Keratinocyte (primary cell): ENCODE results near the gene FGF18. TPM values are rescaled to one million over a fixed set of nuclear protein-coding genes. Genes with fewer than 3 reads are reported as not detected.
"Not testable (repeated sequence)": the region's sequence is repeated elsewhere in the genome, so short reads cannot be mapped to it uniquely, and the experiment has no call there.

Experiments
- DNase-seq: peaks from one replicate; pipeline ENCODE4 v3.0.0-alpha.2; 2011; ENCODE audit warnings: low read depth, missing footprints, low spot score
- FAIRE-seq: peaks from 2 replicates; lab custom pipeline; 2011; peaks lifted over from hg19 to GRCh38; lab: Jason Lieb, UNC
- H2AFZ ChIP-seq: 2 replicates; pipeline ENCODE4 v1.6.0; 2012; ENCODE audit warnings: low read length, control low read depth, inconsistent platforms; ENCODE audit not compliant: control insufficient read depth
- H3K27ac ChIP-seq: 2 replicates; pipeline ENCODE4 v1.5.1; 2011; ENCODE audit warnings: low read length; ENCODE audit not compliant: control insufficient read depth, insufficient read depth
- H3K27me3 ChIP-seq: 3 replicates; pipeline ENCODE4 v1.6.0; 2011; ENCODE audit warnings: low read length; ENCODE audit not compliant: control insufficient read depth, insufficient read depth; ENCODE audit errors: extremely low read depth
- H3K36me3 ChIP-seq, 2 experiments: 2 replicates in 1 of 2; 3 replicates in 1 of 2; pipeline ENCODE4 v1.5.1; 2011; ENCODE audit warnings: low read length in 2 of 2, mild to moderate bottlenecking in 1 of 2; ENCODE audit not compliant: control insufficient read depth in 2 of 2, insufficient read depth in 2 of 2; ENCODE audit errors: extremely low read depth in 1 of 2
- H3K4me1 ChIP-seq: 3 replicates; pipeline ENCODE4 v1.5.1; 2011; ENCODE audit warnings: low read length; ENCODE audit not compliant: control insufficient read depth, insufficient read depth; ENCODE audit errors: extremely low read depth
- H3K4me2 ChIP-seq: 3 replicates; pipeline ENCODE4 v1.6.0; 2011; ENCODE audit warnings: low read depth, low read length; ENCODE audit not compliant: control insufficient read depth, insufficient read depth; ENCODE audit errors: extremely low read depth
- H3K4me3 ChIP-seq, 3 experiments: fragments of 200-600 bp in 1 of 3; sonication (generic) in 1 of 3; 2 replicates in 2 of 3; 3 replicates in 1 of 3; pipeline ENCODE4 v1.5.1; 2011 to 2016; ENCODE audit warnings: low read length in 3 of 3, mild to moderate bottlenecking in 3 of 3, control low read depth in 2 of 3, inconsistent platforms in 1 of 3, low read depth in 1 of 3, mixed read lengths in 1 of 3, mixed run types in 1 of 3, moderate library complexity in 1 of 3; ENCODE audit not compliant: control insufficient read depth in 2 of 3, insufficient read depth in 2 of 3; ENCODE audit errors: extremely low read depth in 1 of 3
- H3K79me2 ChIP-seq: 2 replicates; pipeline ENCODE4 v1.6.0; 2012; ENCODE audit warnings: low read length; ENCODE audit not compliant: control insufficient read depth, insufficient read depth
- H3K9ac ChIP-seq: 3 replicates; pipeline ENCODE4 v1.6.0; 2011; ENCODE audit warnings: low read length; ENCODE audit not compliant: control insufficient read depth, insufficient read depth; ENCODE audit errors: extremely low read depth
- H3K9me1 ChIP-seq: 3 replicates; pipeline ENCODE4 v1.6.0; 2011; ENCODE audit warnings: low read length; ENCODE audit not compliant: control insufficient read depth, insufficient read depth; ENCODE audit errors: extremely low read depth
- H3K9me3 ChIP-seq: 2 replicates; pipeline ENCODE4 v1.5.1; 2012; ENCODE audit warnings: low read depth, low read length; ENCODE audit not compliant: control insufficient read depth
- H4K20me1 ChIP-seq: 3 replicates; pipeline ENCODE4 v1.6.0; 2011; ENCODE audit warnings: low read length; ENCODE audit not compliant: control insufficient read depth, insufficient read depth; ENCODE audit errors: extremely low read depth
- CTCF ChIP-seq, 3 experiments: IDR thresholded peaks in 1 of 3; conservative IDR thresholded peaks in 1 of 3; optimal IDR thresholded peaks in 1 of 3; 2 replicates in 2 of 3; 3 replicates in 1 of 3; pipeline versions ENCODE3 to v1.5.1; 2011; ENCODE audit warnings: low read length in 3 of 3, mild to moderate bottlenecking in 3 of 3, moderate library complexity in 2 of 3, control low read depth in 1 of 3, inconsistent platforms in 1 of 3; ENCODE audit not compliant: insufficient read depth in 2 of 3; ENCODE audit errors: extremely low read depth in 1 of 3
- EZH2 ChIP-seq: IDR thresholded peaks from one replicate; pipeline ENCODE4 v1.6.1; 2012; ENCODE audit warnings: inconsistent platforms, mild to moderate bottlenecking, low read length, moderate library complexity
- dilution Hi-C: fragments of 300-500 bp; cut with MboI; formaldehyde crosslinking; loops from one replicate; pipeline ENCODE4 v1.7.0; 2020; ENCODE audit warnings: low sequenced_read_pairs; ENCODE audit not compliant: extremely low pct_ligation_motif_present
- polyA plus RNA-seq, 5 experiments: library from polyadenylated mRNA; depleted of rRNA in 3 of 5; stranded (reverse) in 3 of 5; stranded (forward) in 1 of 5; unstranded in 1 of 5; fragments of >200 nt; gene quantifications; 1 replicate in 1 of 5; 2 replicates in 3 of 5; 3 replicates in 1 of 5; pipeline versions ENCODE4 v1.2.1 to v1.2.3, GENCODE V29; 2011 to 2012; ENCODE audit warnings: missing spikeins in 2 of 5, low read depth in 1 of 5, low replicate concordance in 1 of 5

Gene FGF18
- polyA plus RNA-seq, 1 donor (not counting 4 experiments of a cell fraction or from before 2014, with no cell fraction given) = 0.05 TPM

GRCh38 chr5:171496456-171496855, 77.0 kb downstream of the FGF18 start:
- Histone ChIP-seq H3K4me1 (peaks cover 11% of the 10 kb centered on the region), H3K27me3 (no peaks in the 10 kb centered on the region)

DNA sequence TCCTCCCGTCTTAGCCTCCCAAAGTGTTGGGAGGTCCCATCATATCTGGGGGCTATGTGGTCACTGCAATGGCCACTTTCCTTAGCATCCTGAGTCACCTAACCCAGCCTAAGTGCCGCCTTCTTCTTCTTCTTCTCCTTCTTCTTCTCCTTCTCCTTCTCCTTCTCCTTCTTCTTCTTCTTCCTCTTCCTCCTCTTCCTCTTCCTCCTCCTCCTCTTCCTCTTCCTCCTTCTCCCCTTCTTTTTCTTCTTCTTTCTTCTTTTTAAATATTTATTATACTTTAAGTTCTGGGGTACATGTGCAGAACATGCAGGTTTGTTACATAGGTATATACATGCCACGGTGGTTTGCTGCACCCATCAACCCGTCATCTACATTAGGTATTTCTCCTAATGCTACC, 78.0 kb downstream of the FGF18 start:
- H3K9me3 ChIP-seq, H3K36me3 ChIP-seq, dilution Hi-C loops, H2AFZ ChIP-seq, DNase-seq, H3K27ac ChIP-seq, H3K27me3 ChIP-seq, FAIRE-seq, H3K9me1 ChIP-seq, H4K20me1 ChIP-seq, H3K4me3 ChIP-seq, H3K9ac ChIP-seq, H3K79me2 ChIP-seq, H3K4me2 ChIP-seq: not testable (repeated sequence)
- H3K4me1 ChIP-seq = peaks cover 11% of the 10 kb centered on the region

More at GRCh38 chr5:171496456-171496855, 77.0 kb downstream of the FGF18 start:
- DNase-seq (no peak), FAIRE-seq (no peak)
- Histone ChIP-seq H3K27ac (no peak overlapping the region), H3K9ac (no peak overlapping the region), H3K4me3 (no peak overlapping the region), H3K79me2 (no peaks in the 10 kb centered on the region), H4K20me1 (no peaks in the 10 kb centered on the region), H3K9me1 (no peaks in the 10 kb centered on the region), H2AFZ (no peak overlapping the region), H3K36me3 (no peaks in the 10 kb centered on the region), H3K4me2 (no peak overlapping the region), H3K9me3 (no peaks in the 10 kb centered on the region)
- dilution Hi-C loops = no loop called here
- no peak for TF ChIP-seq EZH2
- no peak for TF ChIP-seq CTCF (optimal IDR thresholded peaks at IDR 0.05 in 1 of 3, IDR thresholded peaks at IDR 0.05 in 1 of 3, conservative IDR thresholded peaks at IDR 0.05 in 1 of 3; ENCODE audit: extremely low read depth in 1 of 3, insufficient read depth in 2 of 3, low read length in 3 of 3)

DNA sequence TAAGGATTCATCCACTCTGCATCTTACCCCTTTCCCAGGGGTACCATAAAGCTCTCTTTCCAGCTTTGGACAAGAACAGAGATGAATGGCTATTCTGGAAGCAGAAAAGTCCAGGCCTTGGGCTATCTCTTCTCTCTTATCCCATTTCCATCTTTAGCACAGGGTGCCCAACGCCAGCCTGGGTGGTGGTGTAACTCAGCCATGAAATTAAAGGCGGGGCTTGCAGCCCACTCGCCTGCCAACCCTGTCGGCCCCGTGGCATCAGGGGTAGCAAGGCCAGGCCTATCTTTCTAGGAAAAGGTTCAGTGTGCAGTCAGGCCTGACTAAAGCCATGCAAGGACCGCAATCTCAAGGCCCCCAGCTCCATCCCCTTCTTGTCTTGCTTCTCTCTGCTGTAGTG, 78.7 kb downstream of the FGF18 start:
- no peaks in the 10 kb centered on the region for H3K36me3 ChIP-seq
- no peaks in the 10 kb centered on the region for H3K79me2 ChIP-seq
- H3K9me3 ChIP-seq = no peaks in the 10 kb centered on the region
- TF ChIP-seq EZH2 (no peak), CTCF (optimal IDR thresholded peaks at IDR 0.05 in 1 of 3, IDR thresholded peaks at IDR 0.05 in 1 of 3, conservative IDR thresholded peaks at IDR 0.05 in 1 of 3; ENCODE audit: extremely low read depth in 1 of 3, insufficient read depth in 2 of 3, low read length in 3 of 3) (no peak)
- no peaks in the 10 kb centered on the region for H3K27me3 ChIP-seq
- H4K20me1 ChIP-seq = no peaks in the 10 kb centered on the region
- H3K4me3 ChIP-seq = no peak overlapping the region
- no peak overlapping the region for H3K4me2 ChIP-seq
- peaks cover 11% of the 10 kb centered on the region for H3K4me1 ChIP-seq
- no peak overlapping the region for H3K9ac ChIP-seq
- H2AFZ ChIP-seq = no peak overlapping the region
- dilution Hi-C loops = no loop called here
- no peaks in the 10 kb centered on the region for H3K9me1 ChIP-seq
- no peak for FAIRE-seq
- no peak overlapping the region for H3K27ac ChIP-seq
- no peak for DNase-seq
